ENCODE measurements around the gene SPHK2.

Gene SPHK2

DNA sequence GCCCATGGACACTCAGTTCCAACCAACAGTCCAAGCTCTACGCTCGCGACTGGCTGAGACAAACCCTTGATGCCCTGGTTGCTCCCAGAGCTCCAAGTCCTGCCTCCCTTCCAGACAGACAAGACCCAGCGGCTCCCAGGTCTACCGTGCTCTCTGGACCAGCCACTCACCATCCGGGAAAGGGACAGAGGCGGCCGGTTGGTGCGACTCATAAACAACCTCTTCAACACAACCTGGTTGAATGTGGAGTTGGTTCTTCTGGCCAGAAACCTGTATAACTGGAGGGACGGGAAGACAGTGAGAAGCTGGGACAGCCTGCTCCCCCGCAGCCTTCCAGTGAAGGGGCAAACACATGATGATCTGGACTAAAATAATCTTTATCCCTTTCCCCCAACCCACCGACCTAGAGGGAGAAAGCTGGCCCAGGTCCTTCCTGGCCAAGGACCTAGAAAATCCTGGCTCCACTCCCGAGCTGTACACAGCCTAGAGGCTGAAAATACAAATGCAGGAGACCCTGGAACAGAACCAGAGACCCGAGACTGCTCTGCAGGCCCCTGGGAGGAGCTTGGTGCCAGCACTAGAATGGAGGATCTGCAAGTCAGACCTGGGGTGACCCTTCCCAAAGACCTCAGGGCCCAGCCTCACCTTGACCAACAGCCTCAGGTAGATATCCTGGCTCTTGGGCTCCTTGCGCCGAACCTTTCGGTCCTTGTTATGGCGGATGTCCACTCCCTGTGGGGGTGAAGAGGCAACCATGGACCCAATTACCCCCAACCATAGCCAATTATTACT lies 2.0 kb upstream of the SPHK2 start:
- ATAC-seq (ENCODE audit: low read depth) (no peak), DNase-seq (ENCODE audit: low spot score) (no peak)
- Histone ChIP-seq H3K4me1 (ENCODE audit: insufficient read depth, poor library complexity, severe bottlenecking) (peaks cover 25% of the 10 kb centered on the region), H3K9me3 (ENCODE audit: severe bottlenecking) (no peaks in the 10 kb centered on the region), H3K27me3 (ENCODE audit: insufficient read depth, poor library complexity, severe bottlenecking) (no peaks in the 10 kb centered on the region), H3K36me3 (ENCODE audit: low read depth) (peaks cover 40% of the 10 kb centered on the region), H3K27ac (ENCODE audit: poor library complexity, severe bottlenecking) (peak overlapping the region; percentile 78), H3K4me3 (ENCODE audit: severe bottlenecking) (peak overlapping the region; percentile 77)
- TF ChIP-seq, protein P1, sequence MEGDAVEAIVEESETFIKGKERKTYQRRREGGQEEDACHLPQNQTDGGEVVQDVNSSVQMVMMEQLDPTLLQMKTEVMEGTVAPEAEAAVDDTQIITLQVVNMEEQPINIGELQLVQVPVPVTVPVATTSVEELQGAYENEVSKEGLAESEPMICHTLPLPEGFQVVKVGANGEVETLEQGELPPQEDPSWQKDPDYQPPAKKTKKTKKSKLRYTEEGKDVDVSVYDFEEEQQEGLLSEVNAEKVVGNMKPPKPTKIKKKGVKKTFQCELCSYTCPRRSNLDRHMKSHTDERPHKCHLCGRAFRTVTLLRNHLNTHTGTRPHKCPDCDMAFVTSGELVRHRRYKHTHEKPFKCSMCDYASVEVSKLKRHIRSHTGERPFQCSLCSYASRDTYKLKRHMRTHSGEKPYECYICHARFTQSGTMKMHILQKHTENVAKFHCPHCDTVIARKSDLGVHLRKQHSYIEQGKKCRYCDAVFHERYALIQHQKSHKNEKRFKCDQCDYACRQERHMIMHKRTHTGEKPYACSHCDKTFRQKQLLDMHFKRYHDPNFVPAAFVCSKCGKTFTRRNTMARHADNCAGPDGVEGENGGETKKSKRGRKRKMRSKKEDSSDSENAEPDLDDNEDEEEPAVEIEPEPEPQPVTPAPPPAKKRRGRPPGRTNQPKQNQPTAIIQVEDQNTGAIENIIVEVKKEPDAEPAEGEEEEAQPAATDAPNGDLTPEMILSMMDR (IDR thresholded peaks at IDR 0.05; ENCODE audit: poor library complexity, severe bottlenecking), result no peak

- Histone ChIP-seq H3K4me3 (ENCODE audit: severe bottlenecking) (peak overlapping the region; percentile 77), H3K27me3 (ENCODE audit: insufficient read depth, poor library complexity, severe bottlenecking) (no peaks in the 10 kb centered on the region), H3K4me1 (ENCODE audit: insufficient read depth, poor library complexity, severe bottlenecking) (peaks cover 28% of the 10 kb centered on the region), H3K27ac (ENCODE audit: poor library complexity, severe bottlenecking) (peak overlapping the region; percentile 78), H3K36me3 (ENCODE audit: low read depth) (peaks cover 40% of the 10 kb centered on the region), H3K9me3 (ENCODE audit: severe bottlenecking) (no peaks in the 10 kb centered on the region)
- no peak for DNase-seq (ENCODE audit: low spot score)
- ATAC-seq (ENCODE audit: low read depth), result no peak
- TF ChIP-seq, protein P1 (IDR thresholded peaks at IDR 0.05; ENCODE audit: poor library complexity, severe bottlenecking), result no peak
Measured at GRCh38 chr19:48618278-48618915, 909 bp upstream of the SPHK2 start.

DNA sequence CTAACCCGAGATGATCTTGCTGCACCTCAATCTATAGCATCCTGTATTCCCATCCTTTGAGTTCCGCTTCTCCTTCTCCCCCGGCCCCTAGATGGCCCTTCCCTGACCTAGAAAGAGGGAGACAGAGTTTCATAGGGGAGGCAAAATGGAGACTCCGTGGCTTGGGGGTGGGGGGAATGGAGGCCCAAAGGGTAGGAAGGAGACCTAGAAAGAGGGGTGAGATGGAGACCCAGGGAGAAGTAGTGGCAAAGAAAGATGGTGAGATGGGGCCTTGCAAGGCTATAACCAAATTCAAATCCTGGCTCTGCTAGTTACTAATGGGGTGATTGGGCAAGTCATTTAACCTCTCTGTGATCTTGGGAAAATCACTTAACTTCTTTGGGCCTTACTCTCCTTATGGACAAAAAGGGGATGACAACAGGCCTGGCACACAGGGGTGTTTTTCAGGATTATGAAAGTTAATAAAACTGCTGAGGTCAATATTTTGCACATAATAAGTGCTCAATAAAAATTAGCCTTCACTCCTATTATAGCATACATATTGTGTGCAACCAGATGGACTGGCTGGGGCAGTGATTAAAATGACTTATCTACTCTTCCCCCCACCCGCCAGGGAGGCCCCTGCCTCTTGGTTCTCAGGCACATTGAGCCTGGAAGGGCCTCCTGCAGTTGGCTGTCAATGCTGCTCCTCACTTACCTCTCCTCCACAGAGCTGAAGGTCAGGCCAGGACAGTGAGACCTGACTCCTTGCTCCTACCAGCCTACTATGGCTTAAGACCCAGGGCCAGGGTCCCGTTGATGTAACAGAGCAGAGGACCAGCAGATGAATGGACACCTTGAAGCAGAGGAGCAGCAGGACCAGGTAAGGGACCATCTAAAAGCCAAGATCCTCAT lies 633 bp downstream of the SPHK2 start:
- no peak for ATAC-seq (ENCODE audit: low read depth)
- Histone ChIP-seq H3K27ac (ENCODE audit: poor library complexity, severe bottlenecking) (peak overlapping the region; percentile 78), H3K36me3 (ENCODE audit: low read depth) (peaks cover 40% of the 10 kb centered on the region), H3K4me1 (ENCODE audit: insufficient read depth, poor library complexity, severe bottlenecking) (peaks cover 28% of the 10 kb centered on the region), H3K4me3 (ENCODE audit: severe bottlenecking) (peak overlapping the region; percentile 77), H3K27me3 (ENCODE audit: insufficient read depth, poor library complexity, severe bottlenecking) (no peaks in the 10 kb centered on the region), H3K9me3 (ENCODE audit: severe bottlenecking) (no peaks in the 10 kb centered on the region)
- DNase-seq (ENCODE audit: low spot score), result no peak
- TF ChIP-seq, protein P1 (IDR thresholded peaks at IDR 0.05; ENCODE audit: poor library complexity, severe bottlenecking), result no peak

- ATAC-seq (ENCODE audit: low read depth), result no peak
- H3K36me3 ChIP-seq (ENCODE audit: low read depth), result peaks cover 4% of the 10 kb centered on the region; the same call in 1 of the 2 replicates
- peaks cover 7% of the 10 kb centered on the region for H3K4me1 ChIP-seq (ENCODE audit: insufficient read depth, poor library complexity, severe bottlenecking)
- H3K27me3 ChIP-seq (ENCODE audit: insufficient read depth, poor library complexity, severe bottlenecking), result no peaks in the 10 kb centered on the region
- peak overlapping the region; percentile 6 for H3K4me3 ChIP-seq (ENCODE audit: severe bottlenecking)
- no peak for DNase-seq (ENCODE audit: low spot score)
- peak overlapping the region; percentile 27 for H3K27ac ChIP-seq (ENCODE audit: poor library complexity, severe bottlenecking)
- TF ChIP-seq, protein P1 (IDR thresholded peaks at IDR 0.05; ENCODE audit: poor library complexity, severe bottlenecking), result no peak
- no peaks in the 10 kb centered on the region for H3K9me3 ChIP-seq (ENCODE audit: severe bottlenecking)
Measured at GRCh38 chr19:48623556-48624066, 4.3 kb downstream of the SPHK2 start.
